ENCODE results near the gene STX3. TPM values are rescaled to one million over a fixed set of nuclear protein-coding genes. Genes with fewer than 3 reads are reported as not detected.

STX3 gene
- total and polyA plus RNA-seq, 2 of the 4 experiments (the other 2 are of a cell fraction): 5.0 to 5.4 TPM

DNA sequence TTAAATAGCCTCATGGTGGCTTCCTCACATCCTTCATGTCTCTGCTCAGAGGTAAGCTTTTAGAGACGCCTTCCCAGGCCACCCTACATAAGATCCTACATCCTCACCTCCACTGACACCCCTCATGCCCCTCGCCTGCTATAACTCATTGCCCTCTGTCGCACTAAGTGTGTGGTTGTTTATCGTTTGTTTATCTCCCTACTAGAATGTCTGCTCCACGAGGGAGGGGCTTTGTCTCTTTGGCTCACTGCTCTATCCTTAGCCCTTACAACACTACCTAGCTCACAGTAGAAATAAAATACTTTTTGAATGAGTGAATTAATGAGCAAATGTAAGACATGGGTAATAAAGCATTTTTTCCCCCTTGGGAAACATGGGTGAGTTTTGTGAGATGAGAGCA lies 91.4 kb downstream of the STX3 start:
- Histone ChIP-seq H3K23ac (ENCODE audit: low read depth, low read length) (no peak overlapping the region), H3K4me3 (ENCODE audit: insufficient read depth, low read depth, low read length) (no peak overlapping the region), H4K5ac (ENCODE audit: low read depth, low read length) (no peak overlapping the region), H3K79me1 (ENCODE audit: low read depth in 1 of 2, low read length in 2 of 2) (no peaks in the 10 kb centered on the region), H4K20me1 (ENCODE audit: insufficient read depth, low read length) (no peaks in the 10 kb centered on the region), H3K9me1 (ENCODE audit: insufficient read depth, low read length) (no peaks in the 10 kb centered on the region), H2AFZ (replicated peaks; ENCODE audit: low read length, poor library complexity) (no peak overlapping the region), H3K56ac (ENCODE audit: extremely low read depth, insufficient read depth, low read length) (no peak overlapping the region), H3K27me3 (ENCODE audit: control insufficient read depth, insufficient read depth, low read length) (no peaks in the 10 kb centered on the region; the same call in 1 of the 2 replicates), H3K18ac (ENCODE audit: low read depth, low read length) (no peak overlapping the region), H3K27ac (ENCODE audit: insufficient read depth, low read length) (no peak overlapping the region), H2BK5ac (ENCODE audit: low read depth, low read length, poor library complexity, severe bottlenecking) (no peak overlapping the region), H3K9ac (ENCODE audit: low read depth, low read length) (no peak overlapping the region), H2BK120ac (ENCODE audit: low read depth, low read length) (no peak overlapping the region), H3K36me3 (ENCODE audit: control insufficient read depth, insufficient read depth, low read length) (no peaks in the 10 kb centered on the region), H3K4me2 (ENCODE audit: low read depth, low read length) (no peak overlapping the region), H3K4ac (ENCODE audit: low read depth, low read length) (no peak overlapping the region), H4K8ac (ENCODE audit: low read depth in 2 of 2, low read length in 2 of 2) (no peak overlapping the region), H2BK15ac (ENCODE audit: low read depth, low read length) (no peak overlapping the region), H2AK9ac (replicated peaks; ENCODE audit: low read depth, low read length, poor library complexity) (no peak overlapping the region), H3K9me3 (ENCODE audit: control insufficient read depth, insufficient read depth, low read length) (no peaks in the 10 kb centered on the region), H3K4me1 (ENCODE audit: control insufficient read depth, insufficient read depth, low read length) (no peaks in the 10 kb centered on the region), H3K14ac (replicated peaks; ENCODE audit: low read depth, low read length) (no peak overlapping the region), H2BK20ac (ENCODE audit: low read depth, low read length) (no peak overlapping the region), H2AK5ac (ENCODE audit: low read depth, low read length) (no peak overlapping the region), H4K91ac (ENCODE audit: insufficient read depth, low read depth, low read length) (no peak overlapping the region)
- BruUV-seq (replicated peaks): no TSS peak
- no peak for TF ChIP-seq FOS (IDR thresholded peaks at IDR 0.05; ENCODE audit: low read depth, low read length)
- TF ChIP-seq SMC3 (IDR thresholded peaks at IDR 0.05; ENCODE audit: low read depth, low read length): no peak
- TF ChIP-seq BHLHE40 (IDR thresholded peaks at IDR 0.05; ENCODE audit: low read depth, low read length): no peak
- TF ChIP-seq RAD21 (IDR thresholded peaks at IDR 0.05; ENCODE audit: low read length): no peak
- TF ChIP-seq POLR2A (IDR thresholded peaks at IDR 0.05; ENCODE audit: low read depth, low read length): no peak
- TF ChIP-seq RCOR1 (IDR thresholded peaks at IDR 0.05; ENCODE audit: insufficient replicate concordance, low read length): no peak
- no peak for TF ChIP-seq CEBPB (IDR thresholded peaks at IDR 0.05; ENCODE audit: low read depth, low read length)
- TF ChIP-seq, protein P1, sequence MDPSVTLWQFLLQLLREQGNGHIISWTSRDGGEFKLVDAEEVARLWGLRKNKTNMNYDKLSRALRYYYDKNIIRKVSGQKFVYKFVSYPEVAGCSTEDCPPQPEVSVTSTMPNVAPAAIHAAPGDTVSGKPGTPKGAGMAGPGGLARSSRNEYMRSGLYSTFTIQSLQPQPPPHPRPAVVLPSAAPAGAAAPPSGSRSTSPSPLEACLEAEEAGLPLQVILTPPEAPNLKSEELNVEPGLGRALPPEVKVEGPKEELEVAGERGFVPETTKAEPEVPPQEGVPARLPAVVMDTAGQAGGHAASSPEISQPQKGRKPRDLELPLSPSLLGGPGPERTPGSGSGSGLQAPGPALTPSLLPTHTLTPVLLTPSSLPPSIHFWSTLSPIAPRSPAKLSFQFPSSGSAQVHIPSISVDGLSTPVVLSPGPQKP (IDR thresholded peaks at IDR 0.05; ENCODE audit: borderline replicate concordance, low read depth, low read length): no peak
- TF ChIP-seq CHD1 (IDR thresholded peaks at IDR 0.05; ENCODE audit: low read depth, low read length): no peak
- TF ChIP-seq, protein P2, sequence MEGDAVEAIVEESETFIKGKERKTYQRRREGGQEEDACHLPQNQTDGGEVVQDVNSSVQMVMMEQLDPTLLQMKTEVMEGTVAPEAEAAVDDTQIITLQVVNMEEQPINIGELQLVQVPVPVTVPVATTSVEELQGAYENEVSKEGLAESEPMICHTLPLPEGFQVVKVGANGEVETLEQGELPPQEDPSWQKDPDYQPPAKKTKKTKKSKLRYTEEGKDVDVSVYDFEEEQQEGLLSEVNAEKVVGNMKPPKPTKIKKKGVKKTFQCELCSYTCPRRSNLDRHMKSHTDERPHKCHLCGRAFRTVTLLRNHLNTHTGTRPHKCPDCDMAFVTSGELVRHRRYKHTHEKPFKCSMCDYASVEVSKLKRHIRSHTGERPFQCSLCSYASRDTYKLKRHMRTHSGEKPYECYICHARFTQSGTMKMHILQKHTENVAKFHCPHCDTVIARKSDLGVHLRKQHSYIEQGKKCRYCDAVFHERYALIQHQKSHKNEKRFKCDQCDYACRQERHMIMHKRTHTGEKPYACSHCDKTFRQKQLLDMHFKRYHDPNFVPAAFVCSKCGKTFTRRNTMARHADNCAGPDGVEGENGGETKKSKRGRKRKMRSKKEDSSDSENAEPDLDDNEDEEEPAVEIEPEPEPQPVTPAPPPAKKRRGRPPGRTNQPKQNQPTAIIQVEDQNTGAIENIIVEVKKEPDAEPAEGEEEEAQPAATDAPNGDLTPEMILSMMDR (conservative IDR thresholded peaks at IDR 0.05; ENCODE audit: low read depth, low read length): no peak
- TF ChIP-seq, protein P3, sequence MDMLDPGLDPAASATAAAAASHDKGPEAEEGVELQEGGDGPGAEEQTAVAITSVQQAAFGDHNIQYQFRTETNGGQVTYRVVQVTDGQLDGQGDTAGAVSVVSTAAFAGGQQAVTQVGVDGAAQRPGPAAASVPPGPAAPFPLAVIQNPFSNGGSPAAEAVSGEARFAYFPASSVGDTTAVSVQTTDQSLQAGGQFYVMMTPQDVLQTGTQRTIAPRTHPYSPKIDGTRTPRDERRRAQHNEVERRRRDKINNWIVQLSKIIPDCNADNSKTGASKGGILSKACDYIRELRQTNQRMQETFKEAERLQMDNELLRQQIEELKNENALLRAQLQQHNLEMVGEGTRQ (IDR thresholded peaks at IDR 0.05; ENCODE audit: low read depth, low read length): no peak
- dilution Hi-C loops (cut with HindIII; ENCODE audit: low sequenced_read_pairs, unreplicated experiment) (no loop called here), intact Hi-C loops (cut with micrococcal nuclease) (no loop called here), in situ Hi-C loops (cut with MboI; ENCODE audit: low sequenced_read_pairs) (loop anchor here (25.0 kb wide), 1 partner anchor 341 kb away; the partner anchor contains the start of gene MS4A6A)
- WGBS, 2 experiments (ENCODE audit: extremely low coverage in 2 of 2, insufficient read length in 1 of 2): no CpG with 5 or more reads among the region's 5 CpGs
- DNase-seq (no peak), ATAC-seq (ENCODE audit: low read depth) (no peak)
- ChIA-PET POLR2A (ENCODE audit: unreplicated experiment) (no interaction called here), CTCF (no interaction called here)
